Measurements from ENCODE around the gene SULF2. TPM values are rescaled to one million over a fixed set of nuclear protein-coding genes. Genes with fewer than 3 reads are reported as not detected.

SULF2 gene
- total and polyA plus RNA-seq, 5 experiments from 2014 or later = 0.65 to 1.4 TPM; not detected in 3

DNA sequence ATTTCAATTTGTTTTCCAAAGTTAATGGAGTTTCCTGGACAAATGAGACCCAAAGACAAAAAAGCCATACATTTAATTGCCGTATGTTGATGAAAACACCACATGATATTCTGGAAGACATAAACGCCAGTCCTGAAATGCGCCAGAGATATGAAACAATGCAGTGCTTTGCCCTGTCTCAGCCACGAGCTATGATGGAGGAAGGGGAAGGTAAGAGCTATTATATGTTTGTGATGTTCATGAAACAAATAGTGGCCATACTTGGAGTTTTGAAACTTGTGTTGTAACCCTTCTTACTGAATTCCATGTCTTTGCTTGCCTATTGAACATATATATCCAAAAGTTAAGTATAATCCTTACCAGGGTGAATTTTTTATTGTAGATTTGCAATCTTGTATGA is 157.7 kb downstream of the SULF2 start:
- ATAC-seq (no peak), DNase-seq (no peak)
- Mint-ChIP-seq H3K4me3 (no peak overlapping the region), H3K27me3 (no peaks in the 10 kb centered on the region), H3K9me3 (no peaks in the 10 kb centered on the region), H3K36me3 (peaks cover 8 to 93% (median 9%) of the 10 kb centered on the region in 3 donors), H3K27ac (peak overlapping the region in 3 of 10 donors; percentile 5 to 29 (median 25)), H3K4me1 (peaks cover 0 to 4% (median 1%) of the 10 kb centered on the region in 4 donors)
- POLR2A ChIA-PET = no interaction called here

DNA sequence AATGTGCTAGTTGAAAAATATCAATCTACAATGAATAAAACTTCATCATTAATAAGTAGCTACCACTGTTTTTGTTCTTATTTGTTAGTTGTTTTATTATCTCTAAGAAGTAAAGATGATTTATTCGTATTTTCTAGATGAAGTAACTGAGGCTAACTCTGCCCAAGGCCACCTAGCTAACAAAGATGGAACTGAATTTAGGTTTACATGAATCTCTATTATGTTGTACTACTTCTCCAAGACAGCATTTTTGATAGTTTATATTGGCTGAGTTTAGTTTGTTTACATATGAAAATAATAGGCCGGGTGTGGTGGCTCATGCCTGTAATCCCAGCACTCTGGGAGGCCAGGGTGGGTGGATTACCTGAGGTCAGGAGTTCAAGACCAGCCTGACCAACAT is 162.1 kb downstream of the SULF2 start:
- no peaks in the 10 kb centered on the region for H3K9me3 Mint-ChIP-seq
- ATAC-seq (no peak), DNase-seq (no peak)
- H3K27ac Mint-ChIP-seq = no peak overlapping the region
- H3K27me3 Mint-ChIP-seq = no peaks in the 10 kb centered on the region
- no peak overlapping the region for H3K4me3 Mint-ChIP-seq
- POLR2A ChIA-PET = no interaction called here
- H3K4me1 Mint-ChIP-seq = peaks cover 3 to 10% (median 5%) of the 10 kb centered on the region in 4 donors
- peaks cover 5 to 57% (median 10%) of the 10 kb centered on the region in 3 donors for H3K36me3 Mint-ChIP-seq

DNA sequence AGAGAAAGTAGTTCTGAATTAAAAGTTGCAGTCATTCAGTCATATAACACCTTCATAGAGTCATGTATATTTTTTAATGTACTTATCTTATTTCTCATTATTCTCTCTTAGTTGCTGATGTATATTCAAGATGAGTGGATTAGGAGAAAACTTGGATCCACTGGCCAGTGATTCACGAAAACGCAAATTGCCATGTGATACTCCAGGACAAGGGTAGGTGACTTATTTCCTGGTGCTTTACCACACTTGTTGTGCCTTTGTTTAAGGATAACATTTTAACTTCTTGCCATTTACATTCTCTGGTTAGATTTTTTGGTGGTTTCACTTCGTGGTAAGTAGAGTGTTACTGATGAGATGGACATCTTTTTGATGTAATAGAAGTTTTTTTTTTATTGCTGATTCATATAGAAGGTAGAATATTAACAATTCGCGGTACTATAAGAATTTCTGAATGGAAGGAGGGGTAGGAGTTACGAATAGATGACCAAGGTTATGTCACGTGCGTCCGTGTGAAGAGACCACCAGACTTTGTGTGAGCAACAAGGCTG is 163.1 kb downstream of the SULF2 start:
- Mint-ChIP-seq H3K36me3 (peaks cover 5 to 47% (median 10%) of the 10 kb centered on the region in 3 donors), H3K27ac (peak overlapping the region in 3 of 10 donors; percentile 2 to 21 (median 6)), H3K4me3 (no peak overlapping the region), H3K27me3 (no peaks in the 10 kb centered on the region), H3K4me1 (peaks cover 4 to 12% (median 8%) of the 10 kb centered on the region in 4 donors), H3K9me3 (no peaks in the 10 kb centered on the region)
- POLR2A ChIA-PET = interaction anchor here (0.6 kb wide), 2 partner anchors 100 to 158 kb away, joined by 3 to 4 read pairs; no protein-coding TSS in a partner anchor
- DNase-seq = no peak
- ATAC-seq = no peak

DNA sequence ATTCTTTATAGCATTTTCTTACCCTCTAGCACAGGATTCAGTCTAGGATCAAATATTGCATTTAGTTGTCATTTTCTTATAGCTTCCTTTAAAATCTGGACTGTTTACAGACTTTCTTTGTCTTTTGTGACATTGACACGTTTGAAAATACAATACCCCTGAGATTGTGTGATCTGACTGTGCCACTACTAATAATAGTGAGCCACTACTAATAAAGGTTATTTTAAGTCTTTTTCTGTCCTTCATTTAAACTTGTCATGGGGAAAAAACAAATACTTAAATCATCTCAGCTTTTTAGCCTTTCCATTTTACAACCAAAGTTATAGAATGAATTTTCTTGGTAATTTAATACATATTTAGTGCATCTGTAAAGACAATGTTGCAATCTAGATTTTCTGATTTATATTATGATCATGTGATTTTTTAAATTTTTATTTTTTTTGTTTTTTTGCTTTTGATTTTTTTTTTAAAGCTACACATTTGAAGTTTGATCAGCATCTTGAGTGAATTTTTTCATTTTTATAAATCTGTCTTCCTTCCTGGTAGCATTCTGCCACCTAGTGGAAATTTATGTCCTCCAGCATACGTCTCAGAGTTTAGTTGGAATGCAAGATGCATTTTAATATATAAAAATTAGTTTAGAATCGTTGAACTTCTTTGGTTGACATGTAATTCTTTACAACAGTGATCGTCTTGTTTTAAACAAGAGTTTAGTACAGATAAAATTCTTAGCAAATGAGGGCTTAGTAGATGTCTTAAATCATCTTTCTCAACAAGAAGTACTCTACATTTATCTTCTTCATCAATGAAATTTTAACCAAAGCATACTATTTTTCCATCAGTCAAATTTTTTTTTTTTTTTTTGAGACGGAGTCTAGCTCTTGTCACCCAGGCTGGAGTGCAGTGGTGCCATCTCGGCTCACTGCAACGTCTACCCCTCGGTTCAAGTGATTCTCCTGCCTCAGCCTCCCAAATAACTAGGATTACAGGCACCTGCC is 164.2 kb downstream of the SULF2 start:
- H3K4me3 Mint-ChIP-seq = no peak overlapping the region
- peaks cover 0 to 40% (median 7%) of the 10 kb centered on the region in 3 donors for H3K36me3 Mint-ChIP-seq
- ATAC-seq (peak in 1 of 2 donors; percentile 57), DNase-seq (peak in 5 of 10 donors; percentile 15 to 61 (median 50))
- H3K27me3 Mint-ChIP-seq = no peaks in the 10 kb centered on the region
- peak overlapping the region in 2 of 10 donors; percentile 34 to 57 for H3K27ac Mint-ChIP-seq
- H3K9me3 Mint-ChIP-seq = no peaks in the 10 kb centered on the region
- POLR2A ChIA-PET = interaction anchor here (0.6 kb wide), 3 partner anchors 9 to 348 kb away, joined by 3 read pairs; no protein-coding TSS in a partner anchor
- H3K4me1 Mint-ChIP-seq = peaks cover 6 to 20% (median 12%) of the 10 kb centered on the region in 4 donors

DNA sequence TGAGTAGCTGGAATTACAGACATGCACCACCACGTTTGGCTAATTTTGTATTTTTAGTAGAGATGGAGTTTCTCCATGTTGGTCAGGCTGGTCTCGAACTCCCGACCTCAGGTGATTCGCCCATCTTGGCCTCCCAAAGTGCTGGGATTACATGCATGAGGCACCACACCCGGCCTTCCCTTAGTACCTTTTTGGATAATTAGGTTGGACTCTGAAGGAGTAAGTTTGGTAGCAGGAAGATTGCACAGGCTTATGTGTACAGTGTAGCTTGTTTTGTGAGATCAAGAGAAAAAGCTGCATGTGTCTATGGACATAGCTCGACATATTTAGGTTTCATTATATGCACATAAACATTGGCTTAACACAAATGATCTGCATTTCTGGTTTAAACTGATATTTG is 166.8 kb downstream of the SULF2 start:
- Mint-ChIP-seq H3K4me3 (no peak overlapping the region), H3K27ac (peak overlapping the region in 5 of 10 donors; percentile 56 to 81 (median 68)), H3K36me3 (peaks cover 0 to 20% (median 3%) of the 10 kb centered on the region in 3 donors), H3K9me3 (no peaks in the 10 kb centered on the region), H3K27me3 (no peaks in the 10 kb centered on the region), H3K4me1 (peaks cover 7 to 30% (median 23%) of the 10 kb centered on the region in 4 donors)
- ATAC-seq = no peak
- POLR2A ChIA-PET = no interaction called here
- no peak for DNase-seq

DNA sequence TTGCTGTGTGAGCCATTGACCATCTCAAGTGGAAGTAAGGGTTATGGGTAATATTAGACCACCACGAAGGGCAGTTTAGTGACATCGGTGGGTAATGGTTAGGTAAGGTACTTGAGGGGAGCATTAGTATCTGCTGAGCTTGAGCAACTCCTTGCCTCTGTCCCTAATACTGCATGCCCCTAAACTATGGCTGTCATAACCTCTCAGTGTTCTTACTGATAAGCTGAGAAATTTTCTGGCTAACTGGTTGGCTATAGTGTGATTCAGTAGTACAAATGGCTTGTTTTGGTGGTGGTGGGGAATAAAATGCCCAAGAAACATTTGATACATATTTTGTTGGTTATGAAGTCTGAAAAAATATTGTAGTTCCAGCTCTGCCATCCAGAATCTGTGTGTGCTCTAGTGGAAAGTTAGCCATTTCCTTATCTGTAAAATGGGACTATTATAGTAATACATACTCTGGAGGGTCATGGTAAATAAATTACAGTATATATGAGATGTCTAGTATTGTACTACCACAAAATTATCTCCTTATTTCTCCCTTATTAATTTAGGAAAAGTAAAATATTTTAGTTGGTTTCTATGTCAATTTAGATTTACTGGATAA is 170.5 kb downstream of the SULF2 start:
- H3K4me3 Mint-ChIP-seq = no peak overlapping the region
- peaks cover 18 to 56% (median 45%) of the 10 kb centered on the region in 4 donors for H3K4me1 Mint-ChIP-seq
- peaks cover 0 to 17% (median 0%) of the 10 kb centered on the region in 3 donors for H3K36me3 Mint-ChIP-seq
- H3K27me3 Mint-ChIP-seq = no peaks in the 10 kb centered on the region
- peak overlapping the region in 6 of 10 donors; percentile 35 to 71 (median 44) for H3K27ac Mint-ChIP-seq
- POLR2A ChIA-PET = interaction anchor here (1.1 kb wide), 1 partner anchor 113 kb away, joined by 3 read pairs; no protein-coding TSS in a partner anchor
- DNase-seq (no peak), ATAC-seq (no peak)
- H3K9me3 Mint-ChIP-seq = peaks cover 0 to 2% (median 0%) of the 10 kb centered on the region in 9 donors

DNA sequence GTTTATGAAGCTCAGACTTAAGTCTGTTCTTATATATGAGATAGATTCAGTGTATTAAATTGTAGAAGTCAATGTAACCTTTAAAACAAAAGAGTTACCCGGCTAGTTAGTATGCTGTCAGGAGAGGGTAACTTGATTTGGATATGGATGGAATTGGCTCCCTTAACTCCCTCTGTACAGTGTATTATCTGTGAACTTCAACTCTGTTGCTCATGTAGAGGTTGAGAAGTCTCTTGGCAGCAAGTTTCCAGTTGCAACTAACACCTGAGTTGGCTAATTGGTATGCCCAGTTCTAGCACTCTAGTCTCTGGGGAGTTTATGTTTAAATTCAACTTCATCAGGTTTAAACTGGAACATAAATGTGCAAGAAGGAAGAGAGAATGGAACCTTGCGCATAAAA is 172.6 kb downstream of the SULF2 start:
- H3K9me3 Mint-ChIP-seq = peaks cover 0 to 2% (median 0%) of the 10 kb centered on the region in 9 donors
- H3K4me3 Mint-ChIP-seq = no peak overlapping the region
- no peak for ATAC-seq
- H3K27me3 Mint-ChIP-seq = no peaks in the 10 kb centered on the region
- H3K4me1 Mint-ChIP-seq = peaks cover 19 to 63% (median 50%) of the 10 kb centered on the region in 4 donors
- H3K36me3 Mint-ChIP-seq = peaks cover 0 to 17% (median 0%) of the 10 kb centered on the region in 3 donors
- H3K27ac Mint-ChIP-seq = peak overlapping the region in 8 of 10 donors; percentile 15 to 87 (median 72)
- POLR2A ChIA-PET = no interaction called here
- DNase-seq = no peak

DNA sequence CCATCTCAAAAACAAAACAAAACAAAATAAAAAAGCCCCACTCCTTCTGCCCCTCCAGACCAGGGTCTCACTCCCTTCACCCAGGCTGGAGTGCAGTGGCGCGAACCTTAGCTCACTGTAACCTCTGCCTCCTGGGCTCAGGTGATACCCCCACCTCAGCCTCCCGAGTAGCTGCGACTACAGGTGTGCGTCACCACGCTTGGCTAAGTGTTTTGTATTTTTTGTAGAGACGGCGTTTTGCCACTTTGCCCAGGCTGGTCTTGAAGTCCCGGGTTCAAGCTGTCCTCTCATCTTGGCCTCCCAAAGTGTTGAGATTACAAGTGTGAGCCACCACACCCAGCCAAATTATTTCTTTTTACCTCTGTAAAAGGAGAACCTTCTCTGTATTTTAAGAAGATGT is 173.5 kb downstream of the SULF2 start:
- Mint-ChIP-seq H3K9me3 (peaks cover 0 to 2% (median 0%) of the 10 kb centered on the region in 9 donors), H3K27me3 (no peaks in the 10 kb centered on the region), H3K4me3 (no peak overlapping the region), H3K4me1 (peaks cover 24 to 66% (median 53%) of the 10 kb centered on the region in 4 donors), H3K36me3 (peaks cover 0 to 20% (median 0%) of the 10 kb centered on the region in 3 donors), H3K27ac (peak overlapping the region in 6 of 10 donors; percentile 48 to 87 (median 74))
- DNase-seq (no peak), ATAC-seq (no peak)
- POLR2A ChIA-PET = interaction anchor here (0.5 kb wide), 1 partner anchor 240 kb away, joined by 3 read pairs; no protein-coding TSS in a partner anchor

DNA sequence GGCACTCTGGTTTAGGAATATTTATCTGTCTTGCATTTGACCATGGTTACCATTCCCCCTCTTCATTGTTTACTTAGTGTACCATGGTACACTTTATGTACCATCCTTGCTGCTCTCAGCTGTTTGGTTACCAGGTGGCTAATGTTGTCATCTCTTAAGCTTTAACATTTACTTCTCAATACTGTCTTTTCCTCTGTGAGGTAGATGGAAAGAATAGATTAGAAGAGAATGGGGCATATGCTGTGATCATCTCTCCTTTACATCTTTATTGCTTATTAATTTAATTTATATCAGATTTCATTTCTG is 174.4 kb downstream of the SULF2 start:
- ATAC-seq (peak; percentile 58 to 74), DNase-seq (no peak)
- POLR2A ChIA-PET = interaction anchor here (0.6 kb wide), 1 partner anchor 302 kb away, joined by 3 read pairs; no protein-coding TSS in a partner anchor
- H3K27ac Mint-ChIP-seq = peak overlapping the region; percentile 37 to 93 (median 87)
- peaks cover 0 to 2% (median 0%) of the 10 kb centered on the region in 9 donors for H3K9me3 Mint-ChIP-seq
- H3K4me1 Mint-ChIP-seq = peaks cover 24 to 69% (median 60%) of the 10 kb centered on the region in 4 donors
- H3K27me3 Mint-ChIP-seq = no peaks in the 10 kb centered on the region
- peaks cover 0 to 18% (median 0%) of the 10 kb centered on the region in 3 donors for H3K36me3 Mint-ChIP-seq
- peak overlapping the region in 4 of 10 donors; percentile 4 to 81 (median 56) for H3K4me3 Mint-ChIP-seq

DNA sequence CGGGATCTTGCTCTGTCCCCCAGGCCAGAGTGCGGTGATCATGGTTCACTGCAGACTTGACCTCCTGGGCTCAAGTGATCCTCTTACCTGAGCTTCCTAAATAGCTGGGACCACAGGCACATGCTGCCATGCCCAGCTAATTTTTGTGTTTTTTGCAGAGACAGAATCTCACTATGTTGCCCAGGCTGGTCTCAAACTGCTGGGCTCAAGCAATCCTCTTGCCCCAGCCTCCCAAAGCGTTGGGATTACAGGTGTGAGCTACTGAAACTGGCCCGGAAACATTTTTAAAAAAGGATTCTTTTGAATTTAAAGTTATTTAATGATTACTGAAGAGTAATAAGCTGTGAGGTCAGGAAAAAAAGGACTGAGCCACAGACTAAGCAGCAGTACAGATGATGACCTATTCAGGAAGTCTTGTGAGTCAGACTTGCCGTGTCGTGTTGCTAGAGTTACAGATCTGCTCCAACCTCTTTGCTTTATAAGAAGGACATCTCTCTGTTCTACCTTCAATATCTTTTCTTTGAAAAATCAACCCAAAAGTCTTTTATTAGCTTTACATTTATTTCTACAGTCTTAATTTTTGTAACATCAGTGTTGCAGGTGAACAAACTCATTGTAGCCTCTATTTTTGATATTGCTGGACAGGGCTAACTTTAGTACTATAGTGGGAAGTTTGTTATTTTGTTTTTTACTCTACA is 174.9 kb downstream of the SULF2 start:
- peaks cover 0 to 2% (median 0%) of the 10 kb centered on the region in 9 donors for H3K9me3 Mint-ChIP-seq
- no peaks in the 10 kb centered on the region for H3K27me3 Mint-ChIP-seq
- peak; percentile 87 to 93 for ATAC-seq
- peaks cover 27 to 74% (median 65%) of the 10 kb centered on the region in 4 donors for H3K4me1 Mint-ChIP-seq
- H3K36me3 Mint-ChIP-seq = peaks cover 0 to 18% (median 0%) of the 10 kb centered on the region in 3 donors
- peak overlapping the region; percentile 37 to 93 (median 87) for H3K27ac Mint-ChIP-seq
- POLR2A ChIA-PET = interaction anchor here (0.6 to 1.0 kb wide), 4 partner anchors 107 to 302 kb away, joined by 3 to 4 read pairs (median 3); no protein-coding TSS in a partner anchor
- H3K4me3 Mint-ChIP-seq = peak overlapping the region in 7 of 10 donors; percentile 3 to 81 (median 44)
- DNase-seq = peak in 6 of 10 donors; percentile 12 to 77 (median 24)

DNA sequence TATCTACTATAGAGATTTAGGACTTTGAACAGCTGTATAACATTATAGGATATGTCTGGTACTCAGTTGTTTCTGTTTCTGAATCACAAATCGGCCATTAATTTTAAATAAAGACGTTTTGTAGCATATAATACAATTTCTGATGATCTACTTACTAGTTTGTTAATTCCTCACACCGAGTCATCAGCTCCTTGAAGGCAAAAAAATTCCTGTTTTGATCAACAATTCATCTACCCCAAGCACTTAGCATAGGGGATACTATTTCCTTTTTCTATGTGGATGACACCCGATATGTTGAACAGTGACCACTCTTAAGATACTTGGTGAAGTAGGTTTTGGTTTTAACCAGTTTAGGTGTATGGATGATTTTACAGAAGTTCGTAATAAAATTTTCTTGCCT is 176.3 kb downstream of the SULF2 start:
- H3K4me3 Mint-ChIP-seq = peak overlapping the region in 1 of 10 donors; percentile 15
- peak overlapping the region in 5 of 10 donors; percentile 35 to 87 (median 66) for H3K27ac Mint-ChIP-seq
- H3K36me3 Mint-ChIP-seq = peaks cover 0 to 15% (median 0%) of the 10 kb centered on the region in 3 donors
- POLR2A ChIA-PET = interaction anchor here (1.0 kb wide), 1 partner anchor 122 kb away, joined by 3 read pairs; no protein-coding TSS in a partner anchor
- no peaks in the 10 kb centered on the region for H3K27me3 Mint-ChIP-seq
- no peak for DNase-seq
- H3K9me3 Mint-ChIP-seq = peaks cover 0 to 2% (median 0%) of the 10 kb centered on the region in 9 donors
- no peak for ATAC-seq
- peaks cover 30 to 77% (median 68%) of the 10 kb centered on the region in 4 donors for H3K4me1 Mint-ChIP-seq

Data from naive thymus-derived CD8-positive, alpha-beta T cell (primary cell).